HG03432 (cell line): ENCODE measurements around the gene CHST10.
"Not testable (repeated sequence)": the region's sequence is repeated elsewhere in the genome, so short reads cannot be mapped to it uniquely, and the experiment has no call there.

ENCODE experiments used
- ATAC-seq: cut with Tn5 transposase; IDR thresholded peaks from one replicate; pipeline ENCODE4 v1.9.1; 2021; ENCODE audit warnings: mild to moderate bottlenecking, moderate library complexity; ENCODE audit not compliant: unreplicated experiment

CHST10 gene

GRCh38 chr2:100342466-100342865 lies 75.0 kb downstream of the CHST10 start:
- not testable (repeated sequence) for ATAC-seq
